ENCODE data around the gene DLGAP1.
"Not testable (repeated sequence)": the region's sequence is repeated elsewhere in the genome, so short reads cannot be mapped to it uniquely, and the experiment has no call there.

DLGAP1 gene

GRCh38 chr18:3581890-3582289 is 873.2 kb downstream of the DLGAP1 start:
- Histone ChIP-seq H3K27me3 (ENCODE audit: insufficient read depth, low read length, poor library complexity) (no peaks in the 10 kb centered on the region), H4K8ac (ENCODE audit: low read depth, low read length) (no peak overlapping the region), H3K27ac (ENCODE audit: low read depth, low read length) (no peak overlapping the region), H2BK120ac (ENCODE audit: low read depth, low read length) (no peak overlapping the region), H3K4me2 (ENCODE audit: low read length) (no peak overlapping the region), H4K5ac (ENCODE audit: low read length) (no peak overlapping the region), H2BK5ac (ENCODE audit: low read length) (peak overlapping the region; percentile 57), H3K79me1 (ENCODE audit: low read length) (no peaks in the 10 kb centered on the region), H3K9ac (ENCODE audit: low read length) (no peak overlapping the region), H3K56ac (ENCODE audit: low read length) (peak overlapping the region; percentile 54), H3K36me3 (ENCODE audit: control insufficient read depth, insufficient read depth, low read length) (no peaks in the 10 kb centered on the region), H3K18ac (ENCODE audit: low read length) (no peak overlapping the region), H3K23ac (ENCODE audit: low read length) (no peak overlapping the region), H3K79me2 (ENCODE audit: control insufficient read depth, insufficient read depth, low read length) (no peaks in the 10 kb centered on the region), H3K4me3 (ENCODE audit: low read length) (no peak overlapping the region), H3K4me1 (ENCODE audit: control insufficient read depth, low read depth, low read length) (no peaks in the 10 kb centered on the region), H2AK5ac (ENCODE audit: low read length) (peak overlapping the region; percentile 86), H3K4ac (ENCODE audit: low read depth, low read length) (no peak overlapping the region), H2BK15ac (replicated peaks; ENCODE audit: low read depth) (no peak overlapping the region)
- no peak for DNase-seq
- no CpG with 5 or more reads among the region's 13 CpGs for WGBS (ENCODE audit: extremely low coverage, insufficient coverage, low lambda C conversion rate)

DNA sequence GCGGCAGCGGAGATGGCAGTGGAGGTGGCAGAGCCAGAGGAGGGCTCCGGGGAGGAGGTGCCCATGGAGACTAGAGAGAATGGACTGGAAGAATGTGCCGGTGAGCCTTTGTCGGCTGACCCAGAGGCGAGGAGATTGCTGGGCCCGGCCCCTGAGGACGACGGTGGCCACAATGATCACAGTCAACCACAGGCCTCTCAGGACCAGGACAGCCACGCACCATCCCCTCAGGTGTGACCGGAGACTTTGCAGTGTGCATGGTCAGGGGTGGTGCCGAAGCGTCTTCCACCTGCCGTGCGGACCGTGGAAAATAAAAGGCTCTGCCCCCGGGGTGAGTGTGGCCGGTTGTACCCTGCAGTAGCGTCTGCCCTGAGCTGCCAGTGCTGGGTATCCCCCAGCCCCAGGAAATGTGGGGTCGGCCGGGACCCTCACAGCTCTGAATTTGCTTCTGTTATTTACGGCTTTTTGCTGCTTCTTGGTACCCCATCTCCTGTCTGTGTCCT is 874.5 kb downstream of the DLGAP1 start:
- not testable (repeated sequence) for H4K5ac ChIP-seq (ENCODE audit: low read length); H3K4me2 ChIP-seq (ENCODE audit: low read length); H3K4me1 ChIP-seq (ENCODE audit: control insufficient read depth, low read depth, low read length); H2BK15ac ChIP-seq (replicated peaks; ENCODE audit: low read depth); H3K23ac ChIP-seq (ENCODE audit: low read length); H3K4me3 ChIP-seq (ENCODE audit: low read length); H2AK5ac ChIP-seq (ENCODE audit: low read length); DNase-seq; H3K9ac ChIP-seq (ENCODE audit: low read length); H2BK5ac ChIP-seq (ENCODE audit: low read length); H3K4ac ChIP-seq (ENCODE audit: low read depth, low read length); H2BK120ac ChIP-seq (ENCODE audit: low read depth, low read length); H3K79me1 ChIP-seq (ENCODE audit: low read length); H3K36me3 ChIP-seq (ENCODE audit: control insufficient read depth, insufficient read depth, low read length); H4K8ac ChIP-seq (ENCODE audit: low read depth, low read length); H3K27ac ChIP-seq (ENCODE audit: low read depth, low read length); H3K27me3 ChIP-seq (ENCODE audit: insufficient read depth, low read length, poor library complexity); H3K79me2 ChIP-seq (ENCODE audit: control insufficient read depth, insufficient read depth, low read length); H3K18ac ChIP-seq (ENCODE audit: low read length); H3K56ac ChIP-seq (ENCODE audit: low read length)
- no CpG with 5 or more reads among the region's 22 CpGs for WGBS (ENCODE audit: extremely low coverage, insufficient coverage, low lambda C conversion rate)

DNA sequence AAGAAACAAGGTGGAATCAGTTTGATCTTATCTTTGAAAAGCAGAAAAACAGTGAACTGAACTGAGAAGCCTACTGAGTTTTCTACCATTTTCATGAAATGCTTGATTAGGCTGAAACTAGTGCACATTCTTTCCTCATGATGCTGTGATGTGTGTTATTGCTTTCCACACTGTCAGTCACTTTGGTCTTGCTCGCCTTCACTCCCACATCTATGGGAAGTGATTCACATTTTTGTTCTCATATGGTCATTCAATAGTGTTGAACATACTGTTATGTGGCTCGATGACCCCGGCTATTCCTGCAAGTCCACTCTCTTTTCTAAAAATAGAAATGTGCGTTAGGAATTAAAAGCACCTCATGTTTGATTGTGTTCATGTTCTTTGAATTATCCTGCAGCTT is 875.4 kb downstream of the DLGAP1 start:
- no peaks in the 10 kb centered on the region for H3K4me1 ChIP-seq (ENCODE audit: control insufficient read depth, low read depth, low read length)
- H3K56ac ChIP-seq (ENCODE audit: low read length), result no peak overlapping the region
- H3K27ac ChIP-seq (ENCODE audit: low read depth, low read length), result no peak overlapping the region
- no peak overlapping the region for H3K9ac ChIP-seq (ENCODE audit: low read length)
- H3K23ac ChIP-seq (ENCODE audit: low read length), result no peak overlapping the region
- no peak overlapping the region for H2BK120ac ChIP-seq (ENCODE audit: low read depth, low read length)
- no peak overlapping the region for H2BK15ac ChIP-seq (replicated peaks; ENCODE audit: low read depth)
- H3K18ac ChIP-seq (ENCODE audit: low read length), result no peak overlapping the region
- H3K4me3 ChIP-seq (ENCODE audit: low read length), result no peak overlapping the region
- H4K8ac ChIP-seq (ENCODE audit: low read depth, low read length), result no peak overlapping the region
- H3K4ac ChIP-seq (ENCODE audit: low read depth, low read length), result no peak overlapping the region
- DNase-seq, result no peak
- H3K36me3 ChIP-seq (ENCODE audit: control insufficient read depth, insufficient read depth, low read length), result no peaks in the 10 kb centered on the region
- no peak overlapping the region for H3K4me2 ChIP-seq (ENCODE audit: low read length)
- no peaks in the 10 kb centered on the region for H3K27me3 ChIP-seq (ENCODE audit: insufficient read depth, low read length, poor library complexity)
- H3K79me1 ChIP-seq (ENCODE audit: low read length), result no peaks in the 10 kb centered on the region
- no peaks in the 10 kb centered on the region for H3K79me2 ChIP-seq (ENCODE audit: control insufficient read depth, insufficient read depth, low read length)
- peak overlapping the region; percentile 64 for H2AK5ac ChIP-seq (ENCODE audit: low read length)
- WGBS (ENCODE audit: extremely low coverage, insufficient coverage, low lambda C conversion rate), result no CpG with 5 or more reads among the region's 4 CpGs
- no peak overlapping the region for H4K5ac ChIP-seq (ENCODE audit: low read length)
- H2BK5ac ChIP-seq (ENCODE audit: low read length), result no peak overlapping the region

DNA sequence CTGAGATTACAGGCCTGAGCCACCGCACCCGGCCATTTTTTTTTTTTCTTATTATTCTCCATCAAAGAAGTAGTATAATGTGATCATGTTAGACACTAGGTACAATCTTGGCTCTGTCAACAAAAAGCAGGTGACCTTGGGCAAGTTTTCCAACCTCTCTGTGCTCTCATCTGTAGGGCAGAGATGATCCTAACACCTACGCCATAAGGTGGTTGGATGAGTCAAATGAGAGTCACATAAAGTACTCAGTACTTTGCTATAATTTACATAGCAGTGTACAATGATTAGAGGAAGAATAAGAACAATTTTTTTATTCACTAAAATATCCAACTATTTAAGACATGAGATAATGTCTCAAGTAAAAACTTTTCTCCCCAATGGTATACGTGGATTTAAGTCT is 876.5 kb downstream of the DLGAP1 start:
- Histone ChIP-seq H3K36me3 (ENCODE audit: control insufficient read depth, insufficient read depth, low read length) (no peaks in the 10 kb centered on the region), H2BK5ac (ENCODE audit: low read length) (no peak overlapping the region), H3K4me1 (ENCODE audit: control insufficient read depth, low read depth, low read length) (no peaks in the 10 kb centered on the region), H3K27ac (ENCODE audit: low read depth, low read length) (no peak overlapping the region), H3K4ac (ENCODE audit: low read depth, low read length) (no peak overlapping the region), H3K4me2 (ENCODE audit: low read length) (no peak overlapping the region), H3K4me3 (ENCODE audit: low read length) (no peak overlapping the region), H3K9ac (ENCODE audit: low read length) (no peak overlapping the region), H3K27me3 (ENCODE audit: insufficient read depth, low read length, poor library complexity) (no peaks in the 10 kb centered on the region), H3K56ac (ENCODE audit: low read length) (no peak overlapping the region), H3K23ac (ENCODE audit: low read length) (no peak overlapping the region), H3K79me2 (ENCODE audit: control insufficient read depth, insufficient read depth, low read length) (no peaks in the 10 kb centered on the region), H2AK5ac (ENCODE audit: low read length) (no peak overlapping the region), H4K8ac (ENCODE audit: low read depth, low read length) (no peak overlapping the region), H2BK120ac (ENCODE audit: low read depth, low read length) (no peak overlapping the region), H3K79me1 (ENCODE audit: low read length) (no peaks in the 10 kb centered on the region), H4K5ac (ENCODE audit: low read length) (no peak overlapping the region), H3K18ac (ENCODE audit: low read length) (no peak overlapping the region), H2BK15ac (replicated peaks; ENCODE audit: low read depth) (no peak overlapping the region)
- WGBS (ENCODE audit: extremely low coverage, insufficient coverage, low lambda C conversion rate), result no CpG with 5 or more reads among the region's 4 CpGs
- DNase-seq, result no peak

- no peak overlapping the region for H3K4ac ChIP-seq (ENCODE audit: low read depth, low read length)
- DNase-seq, result no peak
- no peaks in the 10 kb centered on the region for H3K79me2 ChIP-seq (ENCODE audit: control insufficient read depth, insufficient read depth, low read length)
- no peak overlapping the region for H3K4me2 ChIP-seq (ENCODE audit: low read length)
- H3K9ac ChIP-seq (ENCODE audit: low read length), result no peak overlapping the region
- H3K18ac ChIP-seq (ENCODE audit: low read length), result no peak overlapping the region
- no peak overlapping the region for H3K23ac ChIP-seq (ENCODE audit: low read length)
- H4K5ac ChIP-seq (ENCODE audit: low read length), result no peak overlapping the region
- no CpG with 5 or more reads among the region's 4 CpGs for WGBS (ENCODE audit: extremely low coverage, insufficient coverage, low lambda C conversion rate)
- no peak overlapping the region for H3K4me3 ChIP-seq (ENCODE audit: low read length)
- no peak overlapping the region for H4K8ac ChIP-seq (ENCODE audit: low read depth, low read length)
- H3K79me1 ChIP-seq (ENCODE audit: low read length), result no peaks in the 10 kb centered on the region
- H2BK15ac ChIP-seq (replicated peaks; ENCODE audit: low read depth), result no peak overlapping the region
- no peak overlapping the region for H3K27ac ChIP-seq (ENCODE audit: low read depth, low read length)
- no peak overlapping the region for H2BK120ac ChIP-seq (ENCODE audit: low read depth, low read length)
- no peaks in the 10 kb centered on the region for H3K36me3 ChIP-seq (ENCODE audit: control insufficient read depth, insufficient read depth, low read length)
- H3K56ac ChIP-seq (ENCODE audit: low read length), result no peak overlapping the region
- no peaks in the 10 kb centered on the region for H3K4me1 ChIP-seq (ENCODE audit: control insufficient read depth, low read depth, low read length)
- H2BK5ac ChIP-seq (ENCODE audit: low read length), result no peak overlapping the region
- H3K27me3 ChIP-seq (ENCODE audit: insufficient read depth, low read length, poor library complexity), result no peaks in the 10 kb centered on the region
- no peak overlapping the region for H2AK5ac ChIP-seq (ENCODE audit: low read length)
These were observed 877.7 kb downstream of the DLGAP1 start for GRCh38 chr18:3577281-3577855.

- Histone ChIP-seq H2BK120ac (ENCODE audit: low read depth, low read length) (no peak overlapping the region), H3K36me3 (ENCODE audit: control insufficient read depth, insufficient read depth, low read length) (no peaks in the 10 kb centered on the region), H2AK5ac (ENCODE audit: low read length) (no peak overlapping the region), H2BK5ac (ENCODE audit: low read length) (no peak overlapping the region), H3K79me2 (ENCODE audit: control insufficient read depth, insufficient read depth, low read length) (no peaks in the 10 kb centered on the region), H3K4me1 (ENCODE audit: control insufficient read depth, low read depth, low read length) (no peaks in the 10 kb centered on the region), H3K79me1 (ENCODE audit: low read length) (no peaks in the 10 kb centered on the region), H3K18ac (ENCODE audit: low read length) (no peak overlapping the region), H4K5ac (ENCODE audit: low read length) (no peak overlapping the region), H3K27ac (ENCODE audit: low read depth, low read length) (no peak overlapping the region), H3K56ac (ENCODE audit: low read length) (no peak overlapping the region), H3K23ac (ENCODE audit: low read length) (no peak overlapping the region), H4K8ac (ENCODE audit: low read depth, low read length) (no peak overlapping the region), H3K27me3 (ENCODE audit: insufficient read depth, low read length, poor library complexity) (no peaks in the 10 kb centered on the region), H2BK15ac (replicated peaks; ENCODE audit: low read depth) (no peak overlapping the region), H3K4me3 (ENCODE audit: low read length) (no peak overlapping the region), H3K4me2 (ENCODE audit: low read length) (no peak overlapping the region), H3K4ac (ENCODE audit: low read depth, low read length) (no peak overlapping the region), H3K9ac (ENCODE audit: low read length) (no peak overlapping the region)
- DNase-seq, result no peak
- no CpG with 5 or more reads among the region's 1 CpG for WGBS (ENCODE audit: extremely low coverage, insufficient coverage, low lambda C conversion rate)
These were observed 882.3 kb downstream of the DLGAP1 start for GRCh38 chr18:3572761-3573160.
